ENCODE results near the gene ZCCHC2.
A peak's percentile ranks its signal among the peaks of the same experiment; 100 is the strongest.

The ZCCHC2 gene

DNA sequence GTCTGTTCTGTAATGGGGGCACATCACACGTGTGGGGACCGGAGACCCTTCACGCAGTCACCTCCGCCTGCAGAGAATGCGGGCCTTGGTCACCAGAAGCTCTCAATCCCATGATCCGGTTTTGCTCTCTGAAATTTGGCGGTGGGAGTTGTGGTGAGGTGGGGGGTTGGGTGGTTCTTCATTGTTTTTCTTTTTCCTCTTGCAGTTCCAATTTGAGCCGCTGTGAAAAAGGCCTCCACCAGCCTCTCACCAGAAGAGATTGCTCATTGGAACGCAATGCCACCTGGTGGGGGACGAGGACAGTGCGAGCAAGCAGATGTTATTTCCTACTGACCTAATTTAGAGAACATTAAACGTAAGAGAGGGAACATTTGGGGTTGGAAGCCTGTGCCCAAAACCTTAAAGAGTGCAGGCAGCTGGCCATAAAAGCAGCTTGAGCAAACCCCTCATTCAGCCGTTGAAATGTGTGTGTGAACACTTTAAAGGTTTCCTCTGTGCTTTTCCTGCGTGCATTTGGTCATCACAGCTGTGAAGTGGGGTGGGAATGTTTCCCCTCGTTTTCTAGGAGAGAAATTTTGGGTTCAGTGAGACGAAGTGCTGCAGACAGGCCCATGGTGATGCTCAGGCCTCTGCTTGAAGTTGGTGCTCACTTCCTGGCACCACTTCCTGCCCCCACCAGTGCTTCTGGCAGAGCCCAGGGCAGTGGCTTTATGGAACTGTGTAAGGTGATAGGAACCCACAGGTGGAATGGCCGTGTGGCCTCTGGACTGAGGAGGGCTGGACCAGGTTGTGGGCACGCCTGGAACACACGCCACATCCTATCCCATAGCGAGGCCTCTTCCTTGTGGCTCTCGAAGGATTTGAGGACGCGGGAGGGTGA is 61.7 kb downstream of the ZCCHC2 start:
- H3K4me3 ChIP-seq (ENCODE audit: low read depth, low read length) = no peak overlapping the region; the same call in 1 of the 2 replicates
- POLR2A ChIA-PET = no interaction called here
- CTCF ChIA-PET = interaction anchor here (0.6 to 7.2 kb wide), 58 partner anchors 9 to 852 kb away, joined by 3 to 243 read pairs (median 4); partner anchors contain the start of genes PHLPP1, PIGN, RELCH and ZCCHC2
- DNase-seq (ENCODE audit: low read depth, low spot score) = peak; percentile 49
- TF ChIP-seq, protein P1, sequence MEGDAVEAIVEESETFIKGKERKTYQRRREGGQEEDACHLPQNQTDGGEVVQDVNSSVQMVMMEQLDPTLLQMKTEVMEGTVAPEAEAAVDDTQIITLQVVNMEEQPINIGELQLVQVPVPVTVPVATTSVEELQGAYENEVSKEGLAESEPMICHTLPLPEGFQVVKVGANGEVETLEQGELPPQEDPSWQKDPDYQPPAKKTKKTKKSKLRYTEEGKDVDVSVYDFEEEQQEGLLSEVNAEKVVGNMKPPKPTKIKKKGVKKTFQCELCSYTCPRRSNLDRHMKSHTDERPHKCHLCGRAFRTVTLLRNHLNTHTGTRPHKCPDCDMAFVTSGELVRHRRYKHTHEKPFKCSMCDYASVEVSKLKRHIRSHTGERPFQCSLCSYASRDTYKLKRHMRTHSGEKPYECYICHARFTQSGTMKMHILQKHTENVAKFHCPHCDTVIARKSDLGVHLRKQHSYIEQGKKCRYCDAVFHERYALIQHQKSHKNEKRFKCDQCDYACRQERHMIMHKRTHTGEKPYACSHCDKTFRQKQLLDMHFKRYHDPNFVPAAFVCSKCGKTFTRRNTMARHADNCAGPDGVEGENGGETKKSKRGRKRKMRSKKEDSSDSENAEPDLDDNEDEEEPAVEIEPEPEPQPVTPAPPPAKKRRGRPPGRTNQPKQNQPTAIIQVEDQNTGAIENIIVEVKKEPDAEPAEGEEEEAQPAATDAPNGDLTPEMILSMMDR (IDR thresholded peaks at IDR 0.05; ENCODE audit: insufficient read depth, low read length, missing control alignments) = peak; percentile 98

DNA sequence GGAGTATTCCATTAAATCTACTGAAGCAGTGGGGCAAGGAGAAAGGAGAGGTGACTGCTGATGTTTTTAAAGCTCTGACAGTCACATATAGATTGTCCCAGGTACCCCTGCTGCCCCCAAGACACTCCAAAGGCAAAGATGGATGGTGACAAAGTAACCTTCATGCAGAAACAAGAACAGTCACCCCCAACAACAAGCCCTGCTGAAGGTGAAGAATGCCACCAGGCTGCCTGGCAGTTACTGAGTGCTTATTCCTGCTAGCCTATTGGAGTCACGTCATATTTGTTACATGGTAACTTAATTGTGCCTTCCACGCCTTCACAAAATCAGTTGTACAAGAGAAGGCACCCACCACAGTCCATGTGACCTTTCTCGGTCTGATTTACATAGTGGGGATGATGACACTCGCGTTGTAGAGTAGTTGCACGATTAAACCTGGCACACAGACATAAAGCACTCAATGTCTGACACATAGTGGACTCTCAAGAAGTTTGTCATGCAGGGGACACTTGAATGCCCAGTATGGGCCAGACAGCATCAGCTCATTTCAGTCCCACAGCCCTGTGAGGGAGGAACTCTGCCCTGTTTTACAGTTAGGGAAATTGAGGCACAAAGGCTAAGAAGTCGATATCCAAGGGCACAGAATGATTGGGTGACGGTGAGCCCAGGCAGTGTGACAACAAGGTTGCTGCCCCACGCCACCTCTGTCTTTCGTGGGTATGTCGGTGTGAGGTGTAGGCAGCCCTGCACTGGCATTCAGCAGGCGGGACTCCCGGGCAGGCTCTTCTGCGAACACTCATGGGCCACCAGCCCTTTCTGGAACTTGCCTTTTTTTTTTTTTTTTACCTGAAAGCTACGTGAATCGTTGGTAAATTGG is 62.7 kb downstream of the ZCCHC2 start:
- DNase-seq (ENCODE audit: low read depth, low spot score) = no peak
- POLR2A ChIA-PET = no interaction called here

DNA sequence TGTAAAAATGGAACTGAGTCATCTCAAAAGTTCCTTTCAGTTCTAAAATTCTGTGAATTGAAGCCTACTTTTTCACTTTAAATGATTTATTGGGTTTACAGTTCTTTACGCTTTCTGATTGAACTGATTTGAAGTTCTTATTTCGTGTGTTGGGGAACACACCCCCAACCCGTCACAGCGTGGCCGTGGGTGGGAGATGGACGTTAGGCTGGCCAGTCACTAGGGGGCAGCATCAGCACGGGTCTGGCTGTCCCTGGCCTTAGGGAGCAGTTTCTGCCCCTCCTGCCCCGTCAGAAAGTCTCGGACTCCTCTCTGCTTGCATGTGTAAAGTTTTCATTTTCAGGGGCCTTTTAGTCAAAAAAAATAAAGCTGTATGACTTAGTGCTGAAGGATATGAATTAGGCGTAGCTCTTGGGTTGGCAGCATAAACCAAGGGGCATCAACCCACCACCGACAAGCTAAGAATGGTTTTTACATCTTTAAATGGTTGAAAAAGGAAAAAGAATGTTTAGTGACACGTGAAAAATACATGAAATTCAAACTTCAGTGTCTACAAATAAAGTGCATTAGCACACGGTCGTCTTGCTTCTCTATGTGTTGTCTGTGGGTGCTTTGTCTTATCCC is 63.4 kb downstream of the ZCCHC2 start:
- POLR2A ChIA-PET = no interaction called here
- no peak overlapping the region for H3K4me3 ChIP-seq (ENCODE audit: low read depth, low read length)
- no peak for DNase-seq (ENCODE audit: low read depth, low spot score)
- TF ChIP-seq, protein P1 (IDR thresholded peaks at IDR 0.05; ENCODE audit: insufficient read depth, low read length, missing control alignments) = peak; percentile 98
- CTCF ChIA-PET = interaction anchor here (0.6 to 7.2 kb wide), 77 partner anchors 9 to 854 kb away, joined by 3 to 243 read pairs (median 4); partner anchors contain the start of genes PHLPP1, PIGN and RELCH

More for the DNA sequence above, 62.7 kb downstream of the ZCCHC2 start:
- TF ChIP-seq, protein P1 (IDR thresholded peaks at IDR 0.05; ENCODE audit: insufficient read depth, low read length, missing control alignments) = no peak
- H3K4me3 ChIP-seq (ENCODE audit: low read depth, low read length) = no peak overlapping the region
- CTCF ChIA-PET = interaction anchor here (0.6 to 7.2 kb wide), 62 partner anchors 10 to 854 kb away, joined by 3 to 243 read pairs (median 4); partner anchors contain the start of genes PHLPP1, PIGN, RELCH and ZCCHC2

DNA sequence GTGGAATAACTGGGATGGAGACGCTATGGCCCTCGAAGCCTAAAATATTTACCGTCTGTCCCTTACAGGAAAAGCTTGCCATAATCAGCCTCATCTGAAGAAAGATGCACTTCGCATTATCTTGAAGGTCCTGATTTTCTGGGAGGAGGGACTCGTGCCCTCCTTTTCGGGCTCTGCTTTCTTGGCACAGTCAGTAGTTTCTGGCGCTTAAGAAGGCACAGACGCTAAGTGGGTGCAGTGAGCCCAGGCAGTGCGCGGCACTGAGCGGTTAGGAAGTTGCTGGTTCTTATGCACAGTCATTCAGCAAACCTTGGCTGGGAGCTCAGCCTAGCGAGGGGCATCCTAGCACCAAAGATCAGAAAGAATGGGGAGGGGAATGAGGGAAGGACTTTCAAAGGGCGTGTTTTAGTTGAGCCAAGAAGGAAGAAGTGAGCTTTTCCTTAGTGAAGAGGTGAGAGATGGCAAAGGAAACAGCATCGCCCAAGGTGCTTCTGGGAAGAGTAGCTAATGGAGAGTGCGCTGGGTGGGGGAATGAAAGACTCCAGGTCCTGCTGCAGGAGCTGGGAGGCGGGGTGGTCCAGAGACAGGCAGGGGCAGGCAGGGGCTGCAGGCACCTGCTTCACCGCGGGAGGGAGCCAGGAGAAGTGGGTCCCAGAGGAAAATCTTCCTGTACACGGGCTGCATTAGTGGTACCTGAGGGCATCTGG is 64.1 kb downstream of the ZCCHC2 start:
- ChIA-PET POLR2A (no interaction called here), CTCF (interaction anchor here (0.6 to 7.2 kb wide), 69 partner anchors 8 to 1265 kb away, joined by 3 to 243 read pairs (median 4); partner anchors contain the start of genes PHLPP1, PIGN and RELCH)
- no peak for DNase-seq (ENCODE audit: low read depth, low spot score)
- no peak overlapping the region for H3K4me3 ChIP-seq (ENCODE audit: low read depth, low read length)
- TF ChIP-seq, protein P1 (IDR thresholded peaks at IDR 0.05; ENCODE audit: insufficient read depth, low read length, missing control alignments) = no peak

DNA sequence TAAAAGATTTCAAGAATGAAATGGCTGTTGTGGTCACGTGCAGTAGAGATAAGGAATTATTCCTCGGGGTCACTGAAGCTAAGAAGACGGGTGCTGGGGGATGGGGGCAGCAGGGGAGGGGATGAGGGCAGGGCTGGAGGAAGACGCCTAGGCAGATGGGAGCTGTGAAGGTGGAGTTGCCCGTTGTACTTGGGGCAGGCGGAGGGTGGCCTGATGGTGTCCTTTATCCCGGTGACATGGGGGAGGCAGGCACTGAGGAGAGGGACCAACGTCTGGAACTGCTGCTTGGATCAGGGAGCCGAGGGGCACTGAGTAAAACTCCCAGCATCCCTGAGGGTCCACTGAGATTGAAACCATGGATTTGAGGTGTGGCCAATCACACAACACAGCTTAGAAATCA is 64.9 kb downstream of the ZCCHC2 start:
- ChIA-PET CTCF (interaction anchor here (1.2 to 7.2 kb wide), 15 partner anchors 8 to 430 kb away, joined by 3 to 243 read pairs (median 18); partner anchors contain the start of genes PHLPP1, PIGN and RELCH), POLR2A (no interaction called here)
- DNase-seq (ENCODE audit: low read depth, low spot score) = no peak
- TF ChIP-seq, protein P1 (IDR thresholded peaks at IDR 0.05; ENCODE audit: insufficient read depth, low read length, missing control alignments) = no peak
- no peak overlapping the region for H3K4me3 ChIP-seq (ENCODE audit: low read depth, low read length)
